IMR-90 (cell line): Measurements from ENCODE around the gene TMEM95. TPM values are rescaled to one million over a fixed set of nuclear protein-coding genes. Genes with fewer than 3 reads are reported as not detected.
A peak's percentile ranks its signal among the peaks of the same experiment; 100 is the strongest.

ENCODE experiments used
- ATAC-seq: fragments of 200-7000 bp; cut with Tn5 transposase; 2 replicates; pipeline ENCODE4 v1.9.1; 2020; ENCODE audit warnings: low read depth, mild to moderate bottlenecking, moderate library complexity
- BruUV-seq: library from RNA; stranded (reverse); fragments of 400-500 nt; replicated peaks from 2 replicates; lab custom pipeline; 2021; lab: Mats Ljungman, UMichigan
- CTCF ChIA-PET: fragments of 300-600 bp; formaldehyde crosslinking; extraction: SDS; loops from one replicate; lab custom pipeline; 2021; ENCODE audit warnings: antibody characterized with exemption; lab: Yijun Ruan, JAX
- POLR2A ChIA-PET: fragments of 300-600 bp; sonication (Branson Sonifier 250); formaldehyde crosslinking; loops from one replicate; lab custom pipeline; 2022; ENCODE audit warnings: antibody characterized with exemption; ENCODE audit not compliant: unreplicated experiment; lab: Charles Lee
- DNase-seq: peaks from one replicate; pipeline ENCODE4 v3.0.0; 2013
- H2AFZ ChIP-seq: replicated peaks from 2 replicates; pipeline ENCODE3; 2013; ENCODE audit warnings: low read length, mild to moderate bottlenecking; ENCODE audit not compliant: poor library complexity
- H2AK5ac ChIP-seq: 2 replicates; pipeline ENCODE4 v1.6.1; 2013; ENCODE audit warnings: low read depth, low read length, inconsistent platforms
- H2AK9ac ChIP-seq: replicated peaks from 2 replicates; pipeline ENCODE3; 2013; ENCODE audit warnings: mild to moderate bottlenecking, low read depth, low read length, moderate library complexity; ENCODE audit not compliant: poor library complexity
- H2BK120ac ChIP-seq: 2 replicates; pipeline ENCODE4 v1.6.1; 2013; ENCODE audit warnings: low read depth, low read length, inconsistent platforms
- H2BK15ac ChIP-seq: 3 replicates; pipeline ENCODE4 v1.6.1; 2013; ENCODE audit warnings: low read depth, low read length, inconsistent platforms
- H2BK20ac ChIP-seq: 2 replicates; pipeline ENCODE4 v1.6.1; 2013; ENCODE audit warnings: low read depth, mild to moderate bottlenecking, inconsistent platforms, low read length, moderate library complexity
- H2BK5ac ChIP-seq: 2 replicates; pipeline ENCODE4 v1.6.1; 2013; ENCODE audit warnings: mild to moderate bottlenecking, low read depth, low read length, inconsistent platforms; ENCODE audit not compliant: poor library complexity, severe bottlenecking
- H3K14ac ChIP-seq: replicated peaks from 2 replicates; pipeline ENCODE4 v1.6.1; 2013; ENCODE audit warnings: low read depth, low read length, inconsistent platforms
- H3K18ac ChIP-seq: 2 replicates; pipeline ENCODE4 v1.6.1; 2013; ENCODE audit warnings: low read depth, low read length, control low read depth
- H3K23ac ChIP-seq: 2 replicates; pipeline ENCODE4 v1.6.1; 2013; ENCODE audit warnings: low read depth, low read length, inconsistent platforms
- H3K27ac ChIP-seq: 2 replicates; pipeline ENCODE4 v1.5.1; 2013; ENCODE audit warnings: mild to moderate bottlenecking, control low read depth, low read length; ENCODE audit not compliant: insufficient read depth
- H3K27me3 ChIP-seq: 2 replicates; pipeline ENCODE4 v1.6.1; 2013; ENCODE audit warnings: low read length; ENCODE audit not compliant: control insufficient read depth, insufficient read depth
- H3K36me3 ChIP-seq: 2 replicates; pipeline ENCODE4 v1.6.1; 2013; ENCODE audit warnings: low read length, mixed read lengths; ENCODE audit not compliant: control insufficient read depth, insufficient read depth
- H3K4ac ChIP-seq: 2 replicates; pipeline ENCODE4 v1.6.1; 2013; ENCODE audit warnings: low read depth, low read length, inconsistent platforms
- H3K4me1 ChIP-seq: 2 replicates; pipeline ENCODE4 v1.6.1; 2013; ENCODE audit warnings: low read length, mixed read lengths; ENCODE audit not compliant: control insufficient read depth, insufficient read depth
- H3K4me2 ChIP-seq: 2 replicates; pipeline ENCODE4 v1.6.1; 2013; ENCODE audit warnings: low read depth, mild to moderate bottlenecking, control low read depth, low read length, moderate library complexity
- H3K4me3 ChIP-seq: 2 replicates; pipeline ENCODE4 v1.5.1; 2013; ENCODE audit warnings: low read depth, mild to moderate bottlenecking, control low read depth, low read length, moderate library complexity; ENCODE audit not compliant: insufficient read depth
- H3K56ac ChIP-seq: 2 replicates; pipeline ENCODE4 v1.6.1; 2013; ENCODE audit warnings: low read length, inconsistent platforms; ENCODE audit not compliant: insufficient read depth; ENCODE audit errors: extremely low read depth
- H3K79me1 ChIP-seq, 2 experiments: 2 replicates each; pipeline ENCODE4 v1.6.1; 2013; ENCODE audit warnings: low read length in 2 of 2, inconsistent platforms in 1 of 2, low read depth in 1 of 2
- H3K9ac ChIP-seq: 2 replicates; pipeline ENCODE4 v1.6.1; 2013; ENCODE audit warnings: low read depth, low read length, control low read depth
- H3K9me1 ChIP-seq: 2 replicates; pipeline ENCODE4 v1.6.1; 2013; ENCODE audit warnings: low read length, inconsistent platforms; ENCODE audit not compliant: insufficient read depth
- H3K9me3 ChIP-seq: 2 replicates; pipeline ENCODE4 v1.6.1; 2013; ENCODE audit warnings: low read length; ENCODE audit not compliant: control insufficient read depth, insufficient read depth
- H4K20me1 ChIP-seq: 2 replicates; pipeline ENCODE4 v1.6.1; 2013; ENCODE audit warnings: low read length, inconsistent platforms; ENCODE audit not compliant: insufficient read depth
- H4K5ac ChIP-seq: 2 replicates; pipeline ENCODE4 v1.6.1; 2013; ENCODE audit warnings: mild to moderate bottlenecking, low read depth, low read length, control low read depth
- H4K8ac ChIP-seq, 2 experiments: 2 replicates each; pipeline ENCODE4 v1.6.1; 2013; ENCODE audit warnings: low read depth in 2 of 2, low read length in 2 of 2, control low read depth in 1 of 2, inconsistent platforms in 1 of 2
- H4K91ac ChIP-seq: 2 replicates; pipeline ENCODE4 v1.6.1; 2013; ENCODE audit warnings: low read depth, low read length, inconsistent platforms; ENCODE audit not compliant: insufficient read depth
- BHLHE40 ChIP-seq: fragments of 150-350 bp; IDR thresholded peaks from 2 replicates; pipeline ENCODE4 v1.6.1; 2016; ENCODE audit warnings: mild to moderate bottlenecking, low read depth, low read length
- CHD1 ChIP-seq: IDR thresholded peaks from 2 replicates; pipeline ENCODE4 v1.6.1; 2012; ENCODE audit warnings: low read depth, low read length, improper control_type of control experiment
- ELK1 ChIP-seq: fragments of 150-350 bp; IDR thresholded peaks from 2 replicates; pipeline ENCODE4 v1.6.1; 2016; ENCODE audit warnings: low read depth, mild to moderate bottlenecking, low read length, moderate library complexity, borderline replicate concordance
- WGBS, 2 experiments: methylation state at CpG; one replicate each; pipeline versions ENCODE4 v1.1.5 to v1.1.7; 2013; ENCODE audit warnings: missing lambda C conversion rate in 2 of 2; ENCODE audit not compliant: insufficient read length in 1 of 2; ENCODE audit errors: extremely low coverage in 2 of 2; 5-methylcytosine and 5-hydroxymethylcytosine counted together
- dilution Hi-C: fragments of 300-500 bp; cut with HindIII; formaldehyde crosslinking; loops from one replicate; pipeline ENCODE4 v1.14.3; 2018; ENCODE audit warnings: low sequenced_read_pairs; ENCODE audit not compliant: unreplicated experiment
- in situ Hi-C: fragments of 300-500 bp; cut with MboI; formaldehyde crosslinking; loops from 3 replicates; pipeline ENCODE4 v1.14.3; 2019; ENCODE audit warnings: low sequenced_read_pairs, inconsistent platforms, mixed read lengths
- intact Hi-C: fragments of 100-400 bp; cut with micrococcal nuclease; formaldehyde crosslinking; loops from 2 replicates; pipeline ENCODE4 v1.10.0; 2022
- polyA plus RNA-seq, 3 experiments: library from polyadenylated mRNA; depleted of rRNA; stranded (reverse); fragments of >200 nt; gene quantifications; 2 replicates each; pipeline ENCODE4 v1.2.3, GENCODE V29; 2012; ENCODE audit warnings: low replicate concordance in 1 of 3
- total RNA-seq: library from RNA; depleted of rRNA; stranded (reverse); fragments of >200 nt; gene quantifications from 2 replicates; pipeline ENCODE4 v1.2.3, GENCODE V29; 2012

Gene TMEM95
- total and polyA plus RNA-seq, 2 of the 4 experiments (the other 2 are of a cell fraction), result not detected

- TF ChIP-seq CHD1 (no peak), BHLHE40 (no peak)
Measured at GRCh38 chr17:7314719-7315569, 40.0 kb upstream of the TMEM95 start, which contains the start of gene GPS2 (continued).

- WGBS, 2 experiments, result 88% methylated on average over 6 of the region's 30 CpGs; no CpG with 5 or more reads in 1 of the 2 experiments
- Histone ChIP-seq H4K8ac (peak overlapping the region; percentile 98 to 99), H3K27ac (peak overlapping the region; percentile 84), H2BK15ac (no peak overlapping the region), H3K23ac (peak overlapping the region; percentile 36), H3K9ac (peak overlapping the region; percentile 91), H3K18ac (no peak overlapping the region), H2BK20ac (no peak overlapping the region), H2BK5ac (peak overlapping the region; percentile 64), H2AK5ac (peak overlapping the region; percentile 48), H3K56ac (peak overlapping the region; percentile 40), H4K20me1 (peaks cover 39% of the 10 kb centered on the region), H3K4me3 (peak overlapping the region; percentile 78), H2BK120ac (no peak overlapping the region), H3K4ac (peak overlapping the region; percentile 57), H3K4me1 (peaks cover 7% of the 10 kb centered on the region), H2AK9ac (peak overlapping the region; percentile 89), H3K27me3 (no peaks in the 10 kb centered on the region), H2AFZ (peak overlapping the region; percentile 90), H3K4me2 (peak overlapping the region; percentile 78), H3K79me1 (peaks cover 23 to 41% of the 10 kb centered on the region in 2 experiments), H3K14ac (peak overlapping the region; percentile 41; the same call in 1 of the 2 replicates), H3K9me3 (no peaks in the 10 kb centered on the region), H3K36me3 (peaks cover 60% of the 10 kb centered on the region), H4K5ac (peak overlapping the region; percentile 97), H4K91ac (peak overlapping the region; percentile 55; the same call in 1 of the 2 replicates), H3K9me1 (peaks cover 7% of the 10 kb centered on the region; the same call in 1 of the 2 replicates)
- no peak for TF ChIP-seq ELK1
- POLR2A ChIA-PET, result no interaction called here
- CTCF ChIA-PET, result no interaction called here
- in situ Hi-C loops (no loop called here), dilution Hi-C loops (no loop called here), intact Hi-C loops (no loop called here)
- no TSS peak for BruUV-seq
- no peak for ATAC-seq
- no peak for DNase-seq
Measured at GRCh38 chr17:7315570-7316235, 39.3 kb upstream of the TMEM95 start.
